ELR (cell line): ENCODE results near the gene ANKRD29.

ENCODE experiments used
- DNase-seq: peaks from one replicate; pipeline ENCODE4 v3.0.0-alpha.2; 2015; ENCODE audit warnings: low read depth

Gene ANKRD29

DNA sequence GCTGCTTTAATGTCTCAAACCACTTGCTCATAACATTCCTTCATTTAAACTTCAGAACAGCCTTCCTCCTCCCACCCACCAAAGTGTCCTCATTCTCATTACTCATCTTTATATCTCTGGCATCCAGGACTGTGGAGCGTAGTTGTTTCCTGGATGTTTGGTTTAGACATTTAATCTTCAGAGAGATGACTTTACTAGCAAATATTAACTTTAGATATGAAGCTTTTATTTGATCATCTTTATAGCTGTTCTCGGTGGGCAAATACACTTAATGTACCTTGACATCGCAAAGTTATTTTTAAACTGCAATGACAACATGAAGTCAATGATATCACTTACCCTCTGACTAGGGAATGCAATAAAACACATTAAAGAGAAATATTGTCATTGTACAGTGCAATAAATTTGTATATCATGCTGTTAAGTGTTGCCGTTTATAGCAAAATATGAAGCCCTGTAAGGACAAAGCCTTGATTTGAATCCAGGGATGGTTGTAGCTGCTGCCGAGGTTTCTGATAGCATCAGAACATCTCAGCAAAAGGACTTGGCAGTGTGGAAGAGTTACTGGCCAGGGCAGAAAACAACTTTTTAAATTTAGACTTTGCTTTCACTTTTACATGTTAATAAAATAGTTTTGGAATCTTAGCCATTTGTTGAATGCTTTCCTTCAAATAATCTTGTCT is 21.9 kb upstream of the ANKRD29 start:
- DNase-seq: peak; percentile 45

GRCh38 chr18:23683671-23684070 is 21.0 kb upstream of the ANKRD29 start:
- peak; percentile 28 for DNase-seq

DNA sequence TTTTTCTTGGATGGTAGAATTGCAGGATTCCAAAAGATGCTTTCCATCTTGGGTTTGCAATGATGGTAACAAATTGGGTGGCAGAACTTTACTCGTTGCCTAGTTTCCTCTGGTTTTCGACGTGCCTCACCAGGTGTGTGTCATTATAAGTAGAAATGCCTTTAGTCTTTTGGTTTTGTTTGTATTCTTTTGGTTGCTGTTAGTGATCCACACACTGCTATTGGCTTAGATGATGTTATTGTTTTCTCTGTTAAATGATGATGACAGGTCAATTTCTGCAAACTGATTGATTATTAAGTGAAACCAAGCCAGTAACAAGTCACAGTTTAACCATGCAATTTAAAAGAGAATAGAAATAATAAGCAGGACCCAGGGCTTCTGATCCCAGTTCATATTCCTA is 20.4 kb upstream of the ANKRD29 start:
- DNase-seq: no peak

- DNase-seq: no peak
Observed at GRCh38 chr18:23682472-23682871, 19.8 kb upstream of the ANKRD29 start.

DNA sequence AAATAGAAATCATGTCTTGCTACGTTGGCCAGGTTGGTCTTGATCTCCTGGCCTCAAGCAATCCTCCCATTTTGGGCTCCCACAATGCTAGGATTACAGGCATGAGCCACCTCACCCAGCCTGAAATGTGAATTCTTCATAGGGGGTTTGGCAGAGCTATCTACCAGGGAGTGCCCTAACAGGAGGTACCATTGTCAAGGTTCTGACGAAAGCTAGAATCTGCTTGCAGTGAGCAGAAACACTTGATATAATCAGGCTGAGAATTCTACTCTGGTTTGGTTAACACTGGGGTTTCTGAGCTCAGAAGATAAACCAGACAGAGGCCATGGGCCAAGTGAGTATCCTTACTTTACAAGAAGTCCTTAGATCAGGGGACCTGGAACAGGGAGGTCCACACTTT is 19.3 kb upstream of the ANKRD29 start:
- no peak for DNase-seq

GRCh38 chr18:23675896-23676295 is 13.2 kb upstream of the ANKRD29 start:
- no peak for DNase-seq

GRCh38 chr18:23675236-23675635 is 12.5 kb upstream of the ANKRD29 start:
- no peak for DNase-seq

GRCh38 chr18:23673725-23674124 is 11.0 kb upstream of the ANKRD29 start:
- DNase-seq: no peak

GRCh38 chr18:23671564-23671963 is 8.9 kb upstream of the ANKRD29 start:
- no peak for DNase-seq

DNA sequence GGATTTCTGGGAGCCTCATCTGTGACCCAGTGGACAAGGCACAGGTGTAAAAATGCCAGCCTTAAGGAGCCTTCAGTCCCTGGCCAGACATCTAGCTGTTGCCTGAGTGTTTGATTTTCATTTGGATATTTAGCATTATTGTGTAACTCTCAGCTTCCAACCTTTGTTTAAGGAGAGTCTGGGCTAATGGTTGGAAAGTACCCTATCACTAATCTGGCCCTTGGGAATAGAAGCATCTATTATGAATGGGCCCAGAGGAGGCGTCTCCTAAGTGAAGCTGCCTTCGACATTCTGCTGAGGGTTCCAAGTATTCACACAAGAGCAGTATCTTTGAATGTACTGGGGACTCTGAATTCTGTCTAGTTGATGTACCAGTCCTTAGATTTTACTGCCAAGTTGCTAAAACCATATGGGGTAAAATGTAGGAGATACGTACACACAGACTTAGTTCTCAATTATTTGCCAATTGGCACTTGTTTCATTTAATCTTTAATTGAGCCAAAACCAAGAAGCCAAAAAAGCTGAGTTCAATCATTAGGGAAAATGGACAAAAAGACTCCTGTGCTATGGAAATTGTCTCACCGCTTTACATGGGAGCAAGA is 7.2 kb upstream of the ANKRD29 start:
- no peak for DNase-seq

GRCh38 chr18:23669202-23669766 is 6.6 kb upstream of the ANKRD29 start:
- DNase-seq: no peak

GRCh38 chr18:23668731-23669130 is 6.0 kb upstream of the ANKRD29 start:
- no peak for DNase-seq

DNA sequence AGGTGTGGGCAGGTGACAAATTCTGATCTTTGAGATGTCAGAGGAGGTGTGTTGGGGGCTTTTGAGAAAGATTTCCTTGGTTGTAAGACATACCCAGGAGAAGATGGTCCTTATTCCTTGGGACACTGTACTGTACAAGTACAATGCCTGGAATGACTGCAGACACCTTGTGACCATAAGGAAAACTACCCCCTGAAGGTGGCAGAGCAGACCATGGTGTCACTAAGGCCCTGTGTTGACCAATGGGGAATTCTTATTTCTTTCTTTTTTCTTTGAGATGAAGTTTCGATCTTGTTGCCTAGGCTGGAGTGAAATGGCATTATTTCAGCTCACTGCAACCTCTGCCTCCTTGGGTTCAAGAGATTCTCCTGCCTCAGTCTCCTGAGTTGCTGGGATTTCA is 4.4 kb upstream of the ANKRD29 start:
- no peak for DNase-seq

DNA sequence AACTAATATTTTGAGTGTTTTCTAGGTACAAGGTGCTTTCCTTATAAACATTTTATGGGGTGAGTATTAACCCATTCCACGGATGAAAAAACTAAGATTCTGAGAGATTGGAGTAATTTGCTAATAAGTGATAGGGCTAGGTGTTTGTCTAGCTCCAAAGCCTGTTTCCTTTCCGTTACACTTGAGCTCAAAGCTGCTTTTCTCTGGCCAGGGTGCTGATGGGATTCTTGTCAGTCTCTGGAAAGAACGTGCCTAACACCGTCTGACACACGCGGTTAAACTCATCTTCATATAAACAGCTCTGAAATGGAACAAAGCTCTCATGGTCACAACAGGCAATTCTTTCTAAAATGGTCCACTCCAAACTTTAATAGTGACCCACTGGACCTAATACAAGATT is 2.0 kb upstream of the ANKRD29 start:
- DNase-seq: no peak

- DNase-seq: no peak
Observed at GRCh38 chr18:23661735-23662308, 889 bp downstream of the ANKRD29 start.

GRCh38 chr18:23658285-23658684 is 4.4 kb downstream of the ANKRD29 start:
- DNase-seq: peak; percentile 40

GRCh38 chr18:23652232-23652631 is 10.5 kb downstream of the ANKRD29 start:
- DNase-seq: no peak

DNA sequence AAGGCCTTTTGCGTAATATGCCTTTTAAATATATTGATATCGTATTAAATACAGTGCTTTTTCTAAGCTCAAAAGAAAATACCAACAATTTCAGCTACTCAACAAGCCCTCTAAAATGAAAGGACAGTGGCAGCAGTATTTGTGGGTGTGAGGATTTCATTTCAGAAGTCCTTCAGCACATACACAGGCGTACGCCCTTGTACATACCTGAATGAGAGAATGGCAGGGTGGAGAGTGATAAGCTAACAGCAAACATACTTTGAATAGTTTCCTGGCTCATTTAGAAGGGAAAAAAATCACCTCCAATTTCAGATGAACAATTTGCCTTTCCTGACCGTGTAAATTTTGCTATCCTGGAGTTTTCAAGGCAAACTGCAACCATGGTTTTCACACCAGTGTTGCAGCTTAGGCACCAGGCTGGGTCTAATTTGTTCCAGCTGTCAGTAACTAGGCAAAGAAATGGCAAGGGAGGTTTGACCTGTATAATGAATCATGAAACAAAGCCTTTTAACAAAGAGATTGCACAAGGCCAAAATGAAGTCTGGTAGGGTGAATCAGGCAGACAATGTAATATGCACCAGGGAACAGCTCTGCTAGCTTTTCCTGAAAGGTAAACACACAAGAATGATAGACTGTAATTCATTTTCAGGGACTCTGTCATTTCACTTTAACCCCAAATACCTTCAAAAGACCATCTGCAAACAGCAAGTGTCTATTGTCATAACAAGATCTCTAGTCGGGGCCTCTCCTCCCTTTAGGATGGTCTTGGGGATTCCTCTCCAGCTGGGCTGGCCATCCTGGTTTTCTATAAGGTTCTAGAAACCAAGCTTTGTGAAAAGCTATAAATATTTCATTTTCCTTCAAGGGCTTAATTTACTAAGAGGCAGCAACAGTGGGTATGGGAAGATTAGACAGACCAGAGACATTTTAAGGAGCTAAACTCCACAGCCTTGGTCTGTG is 11.5 kb downstream of the ANKRD29 start:
- peak; percentile 77 for DNase-seq

DNA sequence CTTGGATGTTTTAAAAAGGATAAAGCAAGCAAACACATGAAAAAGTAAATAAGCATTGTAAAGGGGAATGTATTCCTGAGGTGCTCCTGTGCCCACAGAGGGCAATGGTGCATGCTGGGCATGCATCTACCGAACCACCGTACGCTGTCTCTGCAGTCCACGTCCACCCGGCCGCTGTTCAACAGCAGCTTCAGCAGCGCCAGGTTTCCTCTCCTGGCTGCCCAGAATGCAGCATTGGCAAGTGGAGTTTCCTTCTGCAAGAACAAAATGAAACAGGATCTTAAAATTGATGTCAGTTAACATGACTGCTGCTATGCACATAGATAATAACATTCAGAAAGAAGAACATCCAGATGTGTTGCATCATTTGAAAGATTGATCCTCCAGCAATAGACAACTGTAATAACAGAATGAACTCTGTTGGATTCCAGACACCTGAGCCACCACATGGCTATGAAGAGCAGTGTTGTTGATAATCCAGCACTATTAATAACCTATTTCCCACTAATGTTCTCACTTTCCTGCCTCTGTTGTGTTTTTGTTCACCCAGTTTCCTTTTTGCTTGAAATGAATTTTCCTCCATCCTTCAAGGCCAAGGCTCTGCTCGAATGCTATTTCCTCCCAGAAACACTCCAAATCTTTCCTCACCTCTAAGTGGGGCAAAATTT is 13.6 kb downstream of the ANKRD29 start:
- DNase-seq: no peak

GRCh38 chr18:23648456-23648855 is 14.3 kb downstream of the ANKRD29 start:
- DNase-seq: no peak

DNA sequence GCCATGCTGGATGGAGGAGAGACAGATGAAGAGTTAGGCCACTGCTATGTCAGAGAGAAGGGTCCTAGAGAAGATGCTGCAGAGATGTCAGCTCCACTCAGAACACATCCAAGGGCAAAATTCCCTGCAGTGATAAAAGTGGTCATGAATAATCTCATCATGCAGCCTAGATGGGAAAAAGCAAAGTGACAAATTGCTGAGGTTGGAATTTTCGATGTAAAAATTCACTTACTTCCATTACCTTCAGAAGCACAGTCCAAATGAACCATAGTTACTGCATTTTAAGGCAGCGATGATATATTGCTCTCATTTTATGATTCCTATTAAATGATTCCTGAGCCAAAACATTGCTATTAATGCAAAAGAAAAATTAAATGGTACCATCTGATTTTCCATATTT is 16.4 kb downstream of the ANKRD29 start:
- no peak for DNase-seq
